IMR-90 (cell line): ENCODE results near the gene CD1D. TPM values are rescaled to one million over a fixed set of nuclear protein-coding genes. Genes with fewer than 3 reads are reported as not detected.

Source experiments
- ATAC-seq: fragments of 200-7000 bp; cut with Tn5 transposase; 2 replicates; pipeline ENCODE4 v1.9.1; 2020; ENCODE audit warnings: low read depth, mild to moderate bottlenecking, moderate library complexity
- BruUV-seq: library from RNA; stranded (reverse); fragments of 400-500 nt; replicated peaks from 2 replicates; lab custom pipeline; 2021; lab: Mats Ljungman, UMichigan
- CTCF ChIA-PET: fragments of 300-600 bp; formaldehyde crosslinking; extraction: SDS; loops from one replicate; lab custom pipeline; 2021; ENCODE audit warnings: antibody characterized with exemption; lab: Yijun Ruan, JAX
- POLR2A ChIA-PET: fragments of 300-600 bp; sonication (Branson Sonifier 250); formaldehyde crosslinking; loops from one replicate; lab custom pipeline; 2022; ENCODE audit warnings: antibody characterized with exemption; ENCODE audit not compliant: unreplicated experiment; lab: Charles Lee
- DNase-seq: peaks from one replicate; pipeline ENCODE4 v3.0.0; 2013
- H2AFZ ChIP-seq: replicated peaks from 2 replicates; pipeline ENCODE3; 2013; ENCODE audit warnings: low read length, mild to moderate bottlenecking; ENCODE audit not compliant: poor library complexity
- H2AK5ac ChIP-seq: 2 replicates; pipeline ENCODE4 v1.6.1; 2013; ENCODE audit warnings: low read depth, low read length, inconsistent platforms
- H2AK9ac ChIP-seq: replicated peaks from 2 replicates; pipeline ENCODE3; 2013; ENCODE audit warnings: mild to moderate bottlenecking, low read depth, low read length, moderate library complexity; ENCODE audit not compliant: poor library complexity
- H2BK120ac ChIP-seq: 2 replicates; pipeline ENCODE4 v1.6.1; 2013; ENCODE audit warnings: low read depth, low read length, inconsistent platforms
- H2BK15ac ChIP-seq: 3 replicates; pipeline ENCODE4 v1.6.1; 2013; ENCODE audit warnings: low read depth, low read length, inconsistent platforms
- H2BK20ac ChIP-seq: 2 replicates; pipeline ENCODE4 v1.6.1; 2013; ENCODE audit warnings: low read depth, mild to moderate bottlenecking, inconsistent platforms, low read length, moderate library complexity
- H2BK5ac ChIP-seq: 2 replicates; pipeline ENCODE4 v1.6.1; 2013; ENCODE audit warnings: mild to moderate bottlenecking, low read depth, low read length, inconsistent platforms; ENCODE audit not compliant: poor library complexity, severe bottlenecking
- H3K14ac ChIP-seq: replicated peaks from 2 replicates; pipeline ENCODE4 v1.6.1; 2013; ENCODE audit warnings: low read depth, low read length, inconsistent platforms
- H3K18ac ChIP-seq: 2 replicates; pipeline ENCODE4 v1.6.1; 2013; ENCODE audit warnings: low read depth, low read length, control low read depth
- H3K23ac ChIP-seq: 2 replicates; pipeline ENCODE4 v1.6.1; 2013; ENCODE audit warnings: low read depth, low read length, inconsistent platforms
- H3K27ac ChIP-seq: 2 replicates; pipeline ENCODE4 v1.5.1; 2013; ENCODE audit warnings: mild to moderate bottlenecking, control low read depth, low read length; ENCODE audit not compliant: insufficient read depth
- H3K27me3 ChIP-seq: 2 replicates; pipeline ENCODE4 v1.6.1; 2013; ENCODE audit warnings: low read length; ENCODE audit not compliant: control insufficient read depth, insufficient read depth
- H3K36me3 ChIP-seq: 2 replicates; pipeline ENCODE4 v1.6.1; 2013; ENCODE audit warnings: low read length, mixed read lengths; ENCODE audit not compliant: control insufficient read depth, insufficient read depth
- H3K4ac ChIP-seq: 2 replicates; pipeline ENCODE4 v1.6.1; 2013; ENCODE audit warnings: low read depth, low read length, inconsistent platforms
- H3K4me1 ChIP-seq: 2 replicates; pipeline ENCODE4 v1.6.1; 2013; ENCODE audit warnings: low read length, mixed read lengths; ENCODE audit not compliant: control insufficient read depth, insufficient read depth
- H3K4me2 ChIP-seq: 2 replicates; pipeline ENCODE4 v1.6.1; 2013; ENCODE audit warnings: low read depth, mild to moderate bottlenecking, control low read depth, low read length, moderate library complexity
- H3K4me3 ChIP-seq: 2 replicates; pipeline ENCODE4 v1.5.1; 2013; ENCODE audit warnings: low read depth, mild to moderate bottlenecking, control low read depth, low read length, moderate library complexity; ENCODE audit not compliant: insufficient read depth
- H3K56ac ChIP-seq: 2 replicates; pipeline ENCODE4 v1.6.1; 2013; ENCODE audit warnings: low read length, inconsistent platforms; ENCODE audit not compliant: insufficient read depth; ENCODE audit errors: extremely low read depth
- H3K79me1 ChIP-seq, 2 experiments: 2 replicates each; pipeline ENCODE4 v1.6.1; 2013; ENCODE audit warnings: low read length in 2 of 2, inconsistent platforms in 1 of 2, low read depth in 1 of 2
- H3K9ac ChIP-seq: 2 replicates; pipeline ENCODE4 v1.6.1; 2013; ENCODE audit warnings: low read depth, low read length, control low read depth
- H3K9me1 ChIP-seq: 2 replicates; pipeline ENCODE4 v1.6.1; 2013; ENCODE audit warnings: low read length, inconsistent platforms; ENCODE audit not compliant: insufficient read depth
- H3K9me3 ChIP-seq: 2 replicates; pipeline ENCODE4 v1.6.1; 2013; ENCODE audit warnings: low read length; ENCODE audit not compliant: control insufficient read depth, insufficient read depth
- H4K20me1 ChIP-seq: 2 replicates; pipeline ENCODE4 v1.6.1; 2013; ENCODE audit warnings: low read length, inconsistent platforms; ENCODE audit not compliant: insufficient read depth
- H4K5ac ChIP-seq: 2 replicates; pipeline ENCODE4 v1.6.1; 2013; ENCODE audit warnings: mild to moderate bottlenecking, low read depth, low read length, control low read depth
- H4K8ac ChIP-seq, 2 experiments: 2 replicates each; pipeline ENCODE4 v1.6.1; 2013; ENCODE audit warnings: low read depth in 2 of 2, low read length in 2 of 2, control low read depth in 1 of 2, inconsistent platforms in 1 of 2
- H4K91ac ChIP-seq: 2 replicates; pipeline ENCODE4 v1.6.1; 2013; ENCODE audit warnings: low read depth, low read length, inconsistent platforms; ENCODE audit not compliant: insufficient read depth
- BHLHE40 ChIP-seq: fragments of 150-350 bp; IDR thresholded peaks from 2 replicates; pipeline ENCODE4 v1.6.1; 2016; ENCODE audit warnings: mild to moderate bottlenecking, low read depth, low read length
- CEBPB ChIP-seq: IDR thresholded peaks from 2 replicates; pipeline ENCODE4 v1.6.1; 2012; ENCODE audit warnings: low read depth, low read length, improper control_type of control experiment
- CHD1 ChIP-seq: IDR thresholded peaks from 2 replicates; pipeline ENCODE4 v1.6.1; 2012; ENCODE audit warnings: low read depth, low read length, improper control_type of control experiment
- FOS ChIP-seq: fragments of 150-350 bp; IDR thresholded peaks from 2 replicates; pipeline ENCODE4 v1.6.1; 2016; ENCODE audit warnings: low read depth, low read length
- MAFK ChIP-seq: IDR thresholded peaks from 2 replicates; pipeline ENCODE4 v1.6.1; 2012; ENCODE audit warnings: low read depth, low read length, improper control_type of control experiment
- MAZ ChIP-seq: IDR thresholded peaks from 2 replicates; pipeline ENCODE4 v1.6.1; 2012; ENCODE audit warnings: low read depth, mild to moderate bottlenecking, low read length, improper control_type of control experiment, moderate library complexity, borderline replicate concordance
- MXI1 ChIP-seq: IDR thresholded peaks from 2 replicates; pipeline ENCODE4 v1.6.1; 2012; ENCODE audit warnings: low read depth, mild to moderate bottlenecking, low read length, moderate library complexity, borderline replicate concordance
- NFE2L2 ChIP-seq: fragments of 150-350 bp; IDR thresholded peaks from 2 replicates; pipeline ENCODE4 v1.6.1; 2016; ENCODE audit warnings: low read depth, mild to moderate bottlenecking, low read length
- POLR2A ChIP-seq: IDR thresholded peaks from 2 replicates; pipeline ENCODE4 v1.6.1; 2012; ENCODE audit warnings: mild to moderate bottlenecking, low read depth, low read length
- RCOR1 ChIP-seq: IDR thresholded peaks from 2 replicates; pipeline ENCODE4 v1.6.1; 2012; ENCODE audit warnings: mild to moderate bottlenecking, low read length, improper control_type of control experiment; ENCODE audit not compliant: insufficient replicate concordance
- RFX5 ChIP-seq: IDR thresholded peaks from 2 replicates; pipeline ENCODE4 v1.8.0; 2012; ENCODE audit warnings: low read depth, mild to moderate bottlenecking, low read length, moderate library complexity
- SMC3 ChIP-seq: fragments of 150-350 bp; IDR thresholded peaks from 2 replicates; pipeline ENCODE4 v1.6.1; 2016; ENCODE audit warnings: low read depth, mild to moderate bottlenecking, antibody characterized with exemption, low read length, moderate library complexity
- USF2 ChIP-seq: fragments of 150-350 bp; IDR thresholded peaks from 2 replicates; pipeline ENCODE4 v1.6.1; 2017; ENCODE audit warnings: mild to moderate bottlenecking, antibody characterized with exemption, low read length, low read depth
- WGBS, 2 experiments: methylation state at CpG; one replicate each; pipeline versions ENCODE4 v1.1.5 to v1.1.7; 2013; ENCODE audit warnings: missing lambda C conversion rate in 2 of 2; ENCODE audit not compliant: insufficient read length in 1 of 2; ENCODE audit errors: extremely low coverage in 2 of 2; 5-methylcytosine and 5-hydroxymethylcytosine counted together
- dilution Hi-C: fragments of 300-500 bp; cut with HindIII; formaldehyde crosslinking; loops from one replicate; pipeline ENCODE4 v1.14.3; 2018; ENCODE audit warnings: low sequenced_read_pairs; ENCODE audit not compliant: unreplicated experiment
- in situ Hi-C: fragments of 300-500 bp; cut with MboI; formaldehyde crosslinking; loops from 3 replicates; pipeline ENCODE4 v1.14.3; 2019; ENCODE audit warnings: low sequenced_read_pairs, inconsistent platforms, mixed read lengths
- intact Hi-C: fragments of 100-400 bp; cut with micrococcal nuclease; formaldehyde crosslinking; loops from 2 replicates; pipeline ENCODE4 v1.10.0; 2022
- polyA plus RNA-seq, 3 experiments: library from polyadenylated mRNA; depleted of rRNA; stranded (reverse); fragments of >200 nt; gene quantifications; 2 replicates each; pipeline ENCODE4 v1.2.3, GENCODE V29; 2012; ENCODE audit warnings: low replicate concordance in 1 of 3
- total RNA-seq: library from RNA; depleted of rRNA; stranded (reverse); fragments of >200 nt; gene quantifications from 2 replicates; pipeline ENCODE4 v1.2.3, GENCODE V29; 2012
- TF ChIP-seq, protein P1 (sequence below): conservative IDR thresholded peaks from 2 replicates; pipeline ENCODE4 v1.5.1; 2012; ENCODE audit warnings: mild to moderate bottlenecking, low read depth, low read length, improper control_type of control experiment

Gene CD1D
- total and polyA plus RNA-seq, 2 of the 4 experiments (the other 2 are of a cell fraction): not detected

DNA sequence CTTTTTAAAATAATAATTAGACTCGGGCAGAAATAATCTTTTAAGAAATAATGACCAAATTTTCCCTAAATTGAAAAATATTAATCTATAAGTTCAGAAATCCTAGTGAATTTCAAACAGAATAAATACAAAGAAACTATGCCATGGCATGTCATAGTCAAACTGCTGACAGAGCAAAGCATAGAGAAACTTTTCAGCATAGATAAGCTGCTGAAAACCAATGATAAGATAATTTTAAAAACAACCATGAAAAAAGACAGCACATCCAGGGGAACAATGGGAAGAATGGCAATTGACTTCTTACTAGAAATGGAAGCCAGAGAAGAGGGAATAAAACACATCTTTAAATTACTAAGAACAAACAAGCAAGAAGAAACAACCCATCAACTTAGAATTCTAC is 19.8 kb downstream of the CD1D start:
- no peaks in the 10 kb centered on the region for H4K20me1 ChIP-seq
- no peaks in the 10 kb centered on the region; the same call in 1 of the 2 replicates for H3K27me3 ChIP-seq
- dilution Hi-C loops: no loop called here
- no peaks in the 10 kb centered on the region for H3K36me3 ChIP-seq
- H2AFZ ChIP-seq: no peak overlapping the region
- no peak overlapping the region for H2BK5ac ChIP-seq
- no peaks in the 10 kb centered on the region for H3K9me3 ChIP-seq
- no peak overlapping the region for H3K4me3 ChIP-seq
- H2BK120ac ChIP-seq: no peak overlapping the region
- intact Hi-C loops: no loop called here
- WGBS, 2 experiments: no CpG with 5 or more reads among the region's 1 CpG
- no peak overlapping the region for H2AK9ac ChIP-seq
- no peak overlapping the region for H3K56ac ChIP-seq
- no peaks in the 10 kb centered on the region for H3K9me1 ChIP-seq
- no peak overlapping the region for H2BK20ac ChIP-seq
- no peak overlapping the region for H3K14ac ChIP-seq
- no peaks in the 10 kb centered on the region for H3K79me1 ChIP-seq
- H3K4ac ChIP-seq: no peak overlapping the region
- H4K8ac ChIP-seq: no peak overlapping the region
- no peak overlapping the region for H2BK15ac ChIP-seq
- no peak overlapping the region for H3K9ac ChIP-seq
- H3K23ac ChIP-seq: no peak overlapping the region
- ATAC-seq (no peak), DNase-seq (no peak)
- no peak overlapping the region for H3K27ac ChIP-seq
- H3K4me1 ChIP-seq: no peaks in the 10 kb centered on the region
- no peak overlapping the region for H4K5ac ChIP-seq
- H3K18ac ChIP-seq: no peak overlapping the region
- no peak for TF ChIP-seq NFE2L2
- TF ChIP-seq CHD1: no peak
- no peak for TF ChIP-seq BHLHE40
- TF ChIP-seq RCOR1: no peak
- TF ChIP-seq CEBPB: no peak
- TF ChIP-seq RFX5: no peak
- no peak for TF ChIP-seq MXI1
- TF ChIP-seq MAFK: no peak
- TF ChIP-seq SMC3: no peak
- TF ChIP-seq FOS: no peak
- TF ChIP-seq, protein P1, sequence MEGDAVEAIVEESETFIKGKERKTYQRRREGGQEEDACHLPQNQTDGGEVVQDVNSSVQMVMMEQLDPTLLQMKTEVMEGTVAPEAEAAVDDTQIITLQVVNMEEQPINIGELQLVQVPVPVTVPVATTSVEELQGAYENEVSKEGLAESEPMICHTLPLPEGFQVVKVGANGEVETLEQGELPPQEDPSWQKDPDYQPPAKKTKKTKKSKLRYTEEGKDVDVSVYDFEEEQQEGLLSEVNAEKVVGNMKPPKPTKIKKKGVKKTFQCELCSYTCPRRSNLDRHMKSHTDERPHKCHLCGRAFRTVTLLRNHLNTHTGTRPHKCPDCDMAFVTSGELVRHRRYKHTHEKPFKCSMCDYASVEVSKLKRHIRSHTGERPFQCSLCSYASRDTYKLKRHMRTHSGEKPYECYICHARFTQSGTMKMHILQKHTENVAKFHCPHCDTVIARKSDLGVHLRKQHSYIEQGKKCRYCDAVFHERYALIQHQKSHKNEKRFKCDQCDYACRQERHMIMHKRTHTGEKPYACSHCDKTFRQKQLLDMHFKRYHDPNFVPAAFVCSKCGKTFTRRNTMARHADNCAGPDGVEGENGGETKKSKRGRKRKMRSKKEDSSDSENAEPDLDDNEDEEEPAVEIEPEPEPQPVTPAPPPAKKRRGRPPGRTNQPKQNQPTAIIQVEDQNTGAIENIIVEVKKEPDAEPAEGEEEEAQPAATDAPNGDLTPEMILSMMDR: no peak
- TF ChIP-seq MAZ: no peak
- TF ChIP-seq POLR2A: no peak
- TF ChIP-seq USF2: no peak
- CTCF ChIA-PET: no interaction called here
- in situ Hi-C loops: loop anchor here (10.0 kb wide), 1 partner anchor 794 kb away; no protein-coding TSS in a partner anchor
- no peak overlapping the region for H4K91ac ChIP-seq
- H2AK5ac ChIP-seq: no peak overlapping the region
- POLR2A ChIA-PET: no interaction called here
- H3K4me2 ChIP-seq: no peak overlapping the region
- BruUV-seq: no TSS peak
